GM18499 (cell line): ENCODE data around the gene LMNTD1.

Source experiments
- ATAC-seq: cut with Tn5 transposase; IDR thresholded peaks from one replicate; pipeline ENCODE4 v1.9.1; 2021; ENCODE audit warnings: moderate number of reproducible peaks; ENCODE audit not compliant: insufficient read depth, unreplicated experiment

Gene LMNTD1

GRCh38 chr12:25557830-25558436, 4.8 kb upstream of the LMNTD1 start:
- ATAC-seq: no peak

- no peak for ATAC-seq
Measured at GRCh38 chr12:25556153-25556552, 3.1 kb upstream of the LMNTD1 start.

GRCh38 chr12:25552681-25553080, 402 bp downstream of the LMNTD1 start:
- ATAC-seq: no peak

- no peak for ATAC-seq
Measured at GRCh38 chr12:25550186-25550585, 2.9 kb downstream of the LMNTD1 start.

GRCh38 chr12:25549120-25549519, 4.0 kb downstream of the LMNTD1 start:
- no peak for ATAC-seq

GRCh38 chr12:25546318-25546717, 6.8 kb downstream of the LMNTD1 start:
- no peak for ATAC-seq

GRCh38 chr12:25533150-25533549, 19.9 kb downstream of the LMNTD1 start:
- ATAC-seq: no peak

- no peak for ATAC-seq
Measured at GRCh38 chr12:25531502-25532052, 21.5 kb downstream of the LMNTD1 start.

- no peak for ATAC-seq
Measured at GRCh38 chr12:25529738-25530137, 23.3 kb downstream of the LMNTD1 start.

GRCh38 chr12:25526778-25527177, 26.3 kb downstream of the LMNTD1 start:
- no peak for ATAC-seq

GRCh38 chr12:25524366-25524765, 28.7 kb downstream of the LMNTD1 start:
- no peak for ATAC-seq

- ATAC-seq: no peak
Measured at GRCh38 chr12:25521625-25522256, 31.3 kb downstream of the LMNTD1 start.

- no peak for ATAC-seq
Measured at GRCh38 chr12:25518512-25518911, 34.6 kb downstream of the LMNTD1 start.

GRCh38 chr12:25504744-25505143, 48.3 kb downstream of the LMNTD1 start:
- ATAC-seq: no peak

GRCh38 chr12:25503666-25504065, 49.4 kb downstream of the LMNTD1 start:
- ATAC-seq: no peak

- no peak for ATAC-seq
Measured at GRCh38 chr12:25502596-25502995, 50.5 kb downstream of the LMNTD1 start.

- ATAC-seq: no peak
Measured at GRCh38 chr12:25502118-25502517, 51.0 kb downstream of the LMNTD1 start.

GRCh38 chr12:25501549-25501948, 51.5 kb downstream of the LMNTD1 start:
- ATAC-seq: no peak

- ATAC-seq: no peak
Measured at GRCh38 chr12:25500651-25501050, 52.4 kb downstream of the LMNTD1 start.

- ATAC-seq: no peak
Measured at GRCh38 chr12:25497021-25497420, 56.1 kb downstream of the LMNTD1 start.

GRCh38 chr12:25496098-25496587, 56.9 kb downstream of the LMNTD1 start:
- no peak for ATAC-seq
